HG03175 (cell line): ENCODE data around the gene PCLAF.
"Not testable (repeated sequence)": the region's sequence is repeated elsewhere in the genome, so short reads cannot be mapped to it uniquely, and the experiment has no call there.

Source experiments
- ATAC-seq: cut with Tn5 transposase; IDR thresholded peaks from one replicate; pipeline ENCODE4 v1.9.1; 2021; ENCODE audit warnings: mild to moderate bottlenecking, moderate library complexity; ENCODE audit not compliant: unreplicated experiment

PCLAF gene

GRCh38 chr15:64369078-64369607 is 12.1 kb downstream of the PCLAF start:
- ATAC-seq = no peak

GRCh38 chr15:64361259-64361658 is 20.0 kb downstream of the PCLAF start:
- no peak for ATAC-seq

GRCh38 chr15:64356710-64357040 is 24.6 kb downstream of the PCLAF start:
- no peak for ATAC-seq

GRCh38 chr15:64355944-64356709 is 25.1 kb downstream of the PCLAF start, which contains the start of gene CSNK1G1:
Gene CSNK1G1, minus strand, starts transcription at chr15:64356173. Its CDS starts 55,674 bp downstream, at chr15:64300499.
- ATAC-seq = peak; percentile 97

- peak; percentile 16 for ATAC-seq
Observed at GRCh38 chr15:64355348-64355943, 25.8 kb downstream of the PCLAF start.

- ATAC-seq = no peak
Observed at GRCh38 chr15:64354688-64355344, 26.4 kb downstream of the PCLAF start.

GRCh38 chr15:64351265-64351664 is 30.0 kb downstream of the PCLAF start:
- no peak for ATAC-seq

GRCh38 chr15:64349375-64349774 is 31.9 kb downstream of the PCLAF start:
- no peak for ATAC-seq

GRCh38 chr15:64348455-64348854 is 32.8 kb downstream of the PCLAF start:
- ATAC-seq = no peak

GRCh38 chr15:64346242-64346641 is 35.0 kb downstream of the PCLAF start:
- ATAC-seq = not testable (repeated sequence)

GRCh38 chr15:64344651-64345294 is 36.5 kb downstream of the PCLAF start:
- ATAC-seq = no peak

- no peak for ATAC-seq
Observed at GRCh38 chr15:64343841-64344240, 37.4 kb downstream of the PCLAF start.

GRCh38 chr15:64343222-64343621 is 38.0 kb downstream of the PCLAF start:
- ATAC-seq = no peak

- no peak for ATAC-seq
Observed at GRCh38 chr15:64341961-64342360, 39.3 kb downstream of the PCLAF start.

- ATAC-seq = no peak
Observed at GRCh38 chr15:64340355-64340754, 40.9 kb downstream of the PCLAF start.

- no peak for ATAC-seq
Observed at GRCh38 chr15:64337761-64338160, 43.5 kb downstream of the PCLAF start.

- ATAC-seq = no peak
Observed at GRCh38 chr15:64333986-64334929, 47.0 kb downstream of the PCLAF start.

GRCh38 chr15:64333516-64333915 is 47.7 kb downstream of the PCLAF start:
- ATAC-seq = no peak

GRCh38 chr15:64331668-64332067 is 49.6 kb downstream of the PCLAF start:
- not testable (repeated sequence) for ATAC-seq

GRCh38 chr15:64326975-64327374 is 54.3 kb downstream of the PCLAF start:
- not testable (repeated sequence) for ATAC-seq
